HEK293 (cell line): ENCODE results near the gene DCAF15.

Experiments
- CTCF ChIA-PET: fragments of 350-600 bp; formaldehyde crosslinking; extraction: SDS; loops from one replicate; lab custom pipeline; 2021; ENCODE audit warnings: antibody characterized with exemption; lab: Yijun Ruan, JAX
- POLR2A ChIA-PET: fragments of 300-600 bp; formaldehyde crosslinking; extraction: SDS; loops from one replicate; lab custom pipeline; 2020; ENCODE audit warnings: antibody characterized with exemption, inconsistent platforms; lab: Yijun Ruan, JAX
- H3K27ac ChIP-seq: fragments of 200-500 bp; sonication (Bioruptor generic); 2 replicates; pipeline ENCODE4 v1.5.1; 2014; ENCODE audit warnings: low read depth, low read length, control low read depth, inconsistent platforms; ENCODE audit errors: extremely low read depth
- H3K36me3 ChIP-seq, 2 experiments: fragments of 200-500 bp in 1 of 2; sonication (Bioruptor generic) in 1 of 2; 1 replicate in 1 of 2; 2 replicates in 1 of 2; pipeline ENCODE4 v1.5.1; 2014 to 2017; ENCODE audit warnings: inconsistent platforms in 2 of 2, low read length in 2 of 2; ENCODE audit not compliant: control insufficient read depth in 2 of 2, insufficient read depth in 1 of 2
- H3K4me1 ChIP-seq: fragments of 200-500 bp; sonication (Bioruptor generic); 2 replicates; pipeline ENCODE4 v1.5.1; 2014; ENCODE audit warnings: mild to moderate bottlenecking, low read length, inconsistent platforms; ENCODE audit not compliant: control insufficient read depth, insufficient read depth
- H3K4me3 ChIP-seq: 2 replicates; pipeline ENCODE4 v1.5.1; 2011; ENCODE audit warnings: low read depth, mild to moderate bottlenecking, control low read depth, low read length, moderate library complexity
- H3K9me3 ChIP-seq: fragments of 200-500 bp; sonication (Bioruptor generic); 2 replicates; pipeline ENCODE4 v1.5.1; 2014; ENCODE audit warnings: low read depth, low read length, inconsistent platforms; ENCODE audit not compliant: control insufficient read depth, insufficient read depth
- GLIS1 ChIP-seq: fragments of 450-650 bp; formaldehyde crosslinking; IDR thresholded peaks from 2 replicates; pipeline ENCODE4 v1.5.1; 2016; ENCODE audit warnings: missing biosample characterization, missing genetic modification characterization
- ZBTB11 ChIP-seq: fragments of 450-650 bp; formaldehyde crosslinking; conservative IDR thresholded peaks from 2 replicates; pipeline ENCODE4 v1.5.1; 2016; ENCODE audit warnings: low read depth, missing biosample characterization, missing genetic modification characterization
- ZBTB6 ChIP-seq: fragments of 450-650 bp; formaldehyde crosslinking; IDR thresholded peaks from 2 replicates; pipeline ENCODE4 v1.5.1; 2017; ENCODE audit warnings: missing biosample characterization, missing genetic modification characterization
- ZNF175 ChIP-seq: fragments of 450-650 bp; formaldehyde crosslinking; IDR thresholded peaks from 2 replicates; pipeline ENCODE4 v1.5.1; 2016; ENCODE audit warnings: missing biosample characterization, missing genetic modification characterization
- ZNF2 ChIP-seq: fragments of 450-650 bp; formaldehyde crosslinking; IDR thresholded peaks from 2 replicates; pipeline ENCODE4 v1.5.1; 2016; ENCODE audit warnings: missing biosample characterization, missing genetic modification characterization
- ZNF223 ChIP-seq: fragments of 450-650 bp; formaldehyde crosslinking; IDR thresholded peaks from 2 replicates; pipeline ENCODE4 v1.5.1; 2016; ENCODE audit warnings: missing biosample characterization, missing genetic modification characterization
- ZNF280C ChIP-seq: fragments of 450-650 bp; formaldehyde crosslinking; IDR thresholded peaks from 2 replicates; pipeline ENCODE4 v1.5.1; 2016; ENCODE audit warnings: missing biosample characterization, missing genetic modification characterization
- ZNF362 ChIP-seq: fragments of 450-650 bp; formaldehyde crosslinking; IDR thresholded peaks from 2 replicates; pipeline ENCODE4 v1.5.1; 2016; ENCODE audit warnings: missing biosample characterization, missing genetic modification characterization
- ZNF433 ChIP-seq: fragments of 450-650 bp; formaldehyde crosslinking; IDR thresholded peaks from 2 replicates; pipeline ENCODE4 v1.5.1; 2016; ENCODE audit warnings: missing biosample characterization, missing genetic modification characterization, low read depth
- ZNF585B ChIP-seq: fragments of 450-650 bp; formaldehyde crosslinking; IDR thresholded peaks from 2 replicates; pipeline ENCODE4 v1.5.1; 2016; ENCODE audit warnings: missing biosample characterization, missing genetic modification characterization
- ZNF670 ChIP-seq: fragments of 450-650 bp; formaldehyde crosslinking; IDR thresholded peaks from 2 replicates; pipeline ENCODE4 v1.5.1; 2016; ENCODE audit warnings: missing biosample characterization, missing genetic modification characterization, low read depth
- ZNF707 ChIP-seq: fragments of 450-650 bp; formaldehyde crosslinking; IDR thresholded peaks from 2 replicates; pipeline ENCODE4 v1.5.1; 2016; ENCODE audit warnings: missing biosample characterization, missing genetic modification characterization
- ZNF747 ChIP-seq: fragments of 450-650 bp; formaldehyde crosslinking; IDR thresholded peaks from 2 replicates; pipeline ENCODE4 v1.5.1; 2016; ENCODE audit warnings: missing biosample characterization, missing genetic modification characterization
- ZNF785 ChIP-seq: fragments of 450-650 bp; formaldehyde crosslinking; IDR thresholded peaks from 2 replicates; pipeline ENCODE4 v1.5.1; 2016; ENCODE audit warnings: missing biosample characterization, missing genetic modification characterization

Gene DCAF15

GRCh38 chr19:13982773-13983172 lies 30.5 kb downstream of the DCAF15 start:
- ChIA-PET CTCF (no interaction called here), POLR2A (no interaction called here)
- H3K4me3 ChIP-seq: no peak overlapping the region
- H3K4me1 ChIP-seq: peaks cover 8% of the 10 kb centered on the region
- H3K36me3 ChIP-seq: peaks cover 0 to 39% of the 10 kb centered on the region in 2 experiments; a peak in 2 of 3 replicates
- no peak for TF ChIP-seq ZNF670 (tag by site-specific recombination)
- TF ChIP-seq ZNF747: no peak
- no peak for TF ChIP-seq ZNF2 (tag by site-specific recombination)
- no peak for TF ChIP-seq ZNF707 (tag by site-specific recombination)
- no peak for TF ChIP-seq ZNF362
- TF ChIP-seq ZBTB6: no peak
- TF ChIP-seq ZNF785 (tag by site-specific recombination): no peak
- no peak for TF ChIP-seq ZNF585B (tag by site-specific recombination)
- TF ChIP-seq ZNF280C (tag by site-specific recombination): no peak
- TF ChIP-seq ZNF223 (tag by site-specific recombination): no peak
- TF ChIP-seq ZBTB11 (tag by site-specific recombination): no peak
- TF ChIP-seq ZNF433 (tag by site-specific recombination): no peak
- no peaks in the 10 kb centered on the region for H3K9me3 ChIP-seq
- H3K27ac ChIP-seq: no peak overlapping the region

DNA sequence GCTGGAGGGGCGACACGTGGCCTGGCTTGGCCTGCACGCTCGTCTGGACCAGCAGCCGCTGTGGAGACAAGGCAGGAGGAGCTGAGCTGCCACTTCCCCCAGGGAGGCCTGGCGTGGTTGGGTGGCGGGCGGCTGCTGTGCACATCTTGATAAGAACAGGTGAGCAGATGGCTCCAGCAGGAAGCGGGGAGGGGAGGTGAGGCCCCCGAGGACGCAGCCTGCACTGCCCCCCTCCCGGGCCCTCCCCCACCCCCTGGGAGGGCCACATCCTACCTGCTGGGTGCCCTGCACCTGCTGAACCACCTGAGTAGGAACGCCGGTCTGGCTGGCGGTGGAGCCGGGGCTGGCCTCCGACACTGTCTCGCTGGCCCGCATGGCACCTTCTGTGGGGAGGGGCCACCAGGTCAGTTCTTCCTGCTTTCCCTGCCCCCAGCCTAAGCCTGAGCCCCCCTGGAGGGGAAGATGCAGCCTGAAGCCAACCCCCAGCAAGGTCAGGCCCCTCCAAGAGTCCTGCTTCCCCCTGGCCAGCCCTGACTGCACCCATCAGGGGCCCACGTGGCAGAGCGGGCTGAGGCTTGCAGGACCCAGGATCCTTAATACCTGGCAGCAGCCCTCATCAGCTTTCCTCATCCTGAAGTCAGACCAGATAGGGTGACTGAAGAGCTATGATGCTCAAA lies 31.0 kb downstream of the DCAF15 start:
- H3K9me3 ChIP-seq: no peaks in the 10 kb centered on the region
- H3K36me3 ChIP-seq: peaks cover 0 to 35% of the 10 kb centered on the region in 2 experiments; a peak in 2 of 3 replicates
- no peak overlapping the region for H3K27ac ChIP-seq
- H3K4me1 ChIP-seq: peaks cover 8% of the 10 kb centered on the region
- CTCF ChIA-PET: no interaction called here
- POLR2A ChIA-PET: interaction anchor here (0.6 to 1.0 kb wide), 2 partner anchors 12 to 58 kb away, joined by 3 to 5 read pairs; no protein-coding TSS in a partner anchor
- H3K4me3 ChIP-seq: no peak overlapping the region
- TF ChIP-seq GLIS1 (peak; percentile 62), ZNF175 (no peak)
